Measurements from ENCODE around the gene ABCA7.

DNA sequence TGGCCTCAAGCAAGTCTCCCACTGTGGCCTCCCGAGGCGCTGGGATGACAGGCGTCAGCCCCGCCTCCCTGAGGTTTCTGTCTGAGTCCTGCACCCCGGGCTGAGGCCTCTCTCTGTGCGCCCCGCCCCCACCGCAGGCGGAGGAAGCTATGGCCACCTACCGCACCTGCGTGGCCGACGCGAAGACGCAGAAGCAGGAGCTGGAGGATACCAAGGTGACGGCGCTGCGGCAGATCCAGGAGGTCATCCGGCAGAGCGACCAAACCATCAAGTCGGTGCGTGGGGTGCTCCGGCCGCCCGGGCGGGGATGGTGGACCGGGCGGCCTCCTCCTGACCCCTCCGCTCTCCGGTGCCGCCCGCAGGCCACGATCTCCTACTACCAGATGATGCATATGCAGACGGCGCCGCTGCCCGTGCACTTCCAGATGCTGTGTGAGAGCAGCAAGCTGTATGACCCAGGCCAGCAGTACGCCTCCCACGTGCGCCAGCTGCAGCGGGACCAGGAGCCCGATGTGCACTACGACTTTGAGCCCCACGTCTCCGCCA is 39.7 kb downstream of the ABCA7 start:
- TF ChIP-seq, protein P1, sequence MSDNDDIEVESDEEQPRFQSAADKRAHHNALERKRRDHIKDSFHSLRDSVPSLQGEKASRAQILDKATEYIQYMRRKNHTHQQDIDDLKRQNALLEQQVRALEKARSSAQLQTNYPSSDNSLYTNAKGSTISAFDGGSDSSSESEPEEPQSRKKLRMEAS (CRISPR knock-in tag; IDR thresholded peaks at IDR 0.05): no peak
- TF ChIP-seq, protein P2, sequence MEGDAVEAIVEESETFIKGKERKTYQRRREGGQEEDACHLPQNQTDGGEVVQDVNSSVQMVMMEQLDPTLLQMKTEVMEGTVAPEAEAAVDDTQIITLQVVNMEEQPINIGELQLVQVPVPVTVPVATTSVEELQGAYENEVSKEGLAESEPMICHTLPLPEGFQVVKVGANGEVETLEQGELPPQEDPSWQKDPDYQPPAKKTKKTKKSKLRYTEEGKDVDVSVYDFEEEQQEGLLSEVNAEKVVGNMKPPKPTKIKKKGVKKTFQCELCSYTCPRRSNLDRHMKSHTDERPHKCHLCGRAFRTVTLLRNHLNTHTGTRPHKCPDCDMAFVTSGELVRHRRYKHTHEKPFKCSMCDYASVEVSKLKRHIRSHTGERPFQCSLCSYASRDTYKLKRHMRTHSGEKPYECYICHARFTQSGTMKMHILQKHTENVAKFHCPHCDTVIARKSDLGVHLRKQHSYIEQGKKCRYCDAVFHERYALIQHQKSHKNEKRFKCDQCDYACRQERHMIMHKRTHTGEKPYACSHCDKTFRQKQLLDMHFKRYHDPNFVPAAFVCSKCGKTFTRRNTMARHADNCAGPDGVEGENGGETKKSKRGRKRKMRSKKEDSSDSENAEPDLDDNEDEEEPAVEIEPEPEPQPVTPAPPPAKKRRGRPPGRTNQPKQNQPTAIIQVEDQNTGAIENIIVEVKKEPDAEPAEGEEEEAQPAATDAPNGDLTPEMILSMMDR (IDR thresholded peaks at IDR 0.05): no peak
- TF ChIP-seq, protein P3, sequence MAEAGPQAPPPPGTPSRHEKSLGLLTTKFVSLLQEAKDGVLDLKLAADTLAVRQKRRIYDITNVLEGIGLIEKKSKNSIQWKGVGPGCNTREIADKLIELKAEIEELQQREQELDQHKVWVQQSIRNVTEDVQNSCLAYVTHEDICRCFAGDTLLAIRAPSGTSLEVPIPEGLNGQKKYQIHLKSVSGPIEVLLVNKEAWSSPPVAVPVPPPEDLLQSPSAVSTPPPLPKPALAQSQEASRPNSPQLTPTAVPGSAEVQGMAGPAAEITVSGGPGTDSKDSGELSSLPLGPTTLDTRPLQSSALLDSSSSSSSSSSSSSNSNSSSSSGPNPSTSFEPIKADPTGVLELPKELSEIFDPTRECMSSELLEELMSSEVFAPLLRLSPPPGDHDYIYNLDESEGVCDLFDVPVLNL (CRISPR knock-in tag; IDR thresholded peaks at IDR 0.05; ENCODE audit: borderline replicate concordance, low read depth): no peak
- no peak for TF ChIP-seq IRF2 (CRISPR knock-in tag; IDR thresholded peaks at IDR 0.05; ENCODE audit: borderline replicate concordance, low read depth)
